ENCODE measurements around the gene ENAM.
"Not testable (repeated sequence)": the region's sequence is repeated elsewhere in the genome, so short reads cannot be mapped to it uniquely, and the experiment has no call there.

ENAM gene

DNA sequence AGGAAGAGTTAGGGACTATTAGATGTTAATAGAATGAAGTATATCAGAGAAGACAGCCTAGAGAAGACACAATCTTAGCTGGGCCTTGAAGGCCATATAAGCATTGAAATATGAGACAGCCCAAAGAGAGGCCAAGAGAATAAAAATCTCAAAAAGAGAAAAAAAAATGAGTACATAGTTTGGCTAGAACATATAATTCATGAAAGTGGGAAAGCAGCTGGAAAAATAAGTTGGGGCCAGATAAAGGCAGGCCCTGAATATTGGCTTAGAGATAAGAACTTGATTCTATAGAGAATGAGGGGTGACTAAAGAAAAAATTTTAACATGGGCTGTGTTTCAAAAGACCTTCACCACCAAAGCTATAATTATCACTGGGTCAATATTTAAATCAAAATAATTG, 52.4 kb downstream of the ENAM start:
- no peak for DNase-seq

- no peak for DNase-seq
Observed at GRCh38 chr4:70681704-70682103, 53.2 kb downstream of the ENAM start.

GRCh38 chr4:70682142-70682541, 53.6 kb downstream of the ENAM start:
- not testable (repeated sequence) for DNase-seq

DNA sequence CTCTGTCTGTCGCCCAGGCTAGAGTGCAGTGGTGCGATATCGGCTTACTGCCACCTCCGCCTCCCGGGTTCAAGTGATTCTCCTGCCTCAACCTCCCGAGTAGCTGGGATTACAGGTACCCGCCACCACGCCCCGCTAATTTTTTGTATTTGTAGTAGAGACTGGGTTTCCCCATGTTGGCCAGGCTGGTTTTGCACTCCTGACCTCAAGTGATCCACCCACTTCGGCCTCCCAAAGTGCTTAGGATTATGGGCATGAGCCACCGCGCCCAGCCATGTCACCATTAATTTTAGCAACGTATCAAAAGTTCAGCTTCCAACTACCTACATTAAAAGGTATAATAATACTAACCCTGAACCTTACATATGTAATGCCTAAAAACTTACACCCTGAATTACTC, 58.8 kb downstream of the ENAM start:
- no peak for DNase-seq

DNA sequence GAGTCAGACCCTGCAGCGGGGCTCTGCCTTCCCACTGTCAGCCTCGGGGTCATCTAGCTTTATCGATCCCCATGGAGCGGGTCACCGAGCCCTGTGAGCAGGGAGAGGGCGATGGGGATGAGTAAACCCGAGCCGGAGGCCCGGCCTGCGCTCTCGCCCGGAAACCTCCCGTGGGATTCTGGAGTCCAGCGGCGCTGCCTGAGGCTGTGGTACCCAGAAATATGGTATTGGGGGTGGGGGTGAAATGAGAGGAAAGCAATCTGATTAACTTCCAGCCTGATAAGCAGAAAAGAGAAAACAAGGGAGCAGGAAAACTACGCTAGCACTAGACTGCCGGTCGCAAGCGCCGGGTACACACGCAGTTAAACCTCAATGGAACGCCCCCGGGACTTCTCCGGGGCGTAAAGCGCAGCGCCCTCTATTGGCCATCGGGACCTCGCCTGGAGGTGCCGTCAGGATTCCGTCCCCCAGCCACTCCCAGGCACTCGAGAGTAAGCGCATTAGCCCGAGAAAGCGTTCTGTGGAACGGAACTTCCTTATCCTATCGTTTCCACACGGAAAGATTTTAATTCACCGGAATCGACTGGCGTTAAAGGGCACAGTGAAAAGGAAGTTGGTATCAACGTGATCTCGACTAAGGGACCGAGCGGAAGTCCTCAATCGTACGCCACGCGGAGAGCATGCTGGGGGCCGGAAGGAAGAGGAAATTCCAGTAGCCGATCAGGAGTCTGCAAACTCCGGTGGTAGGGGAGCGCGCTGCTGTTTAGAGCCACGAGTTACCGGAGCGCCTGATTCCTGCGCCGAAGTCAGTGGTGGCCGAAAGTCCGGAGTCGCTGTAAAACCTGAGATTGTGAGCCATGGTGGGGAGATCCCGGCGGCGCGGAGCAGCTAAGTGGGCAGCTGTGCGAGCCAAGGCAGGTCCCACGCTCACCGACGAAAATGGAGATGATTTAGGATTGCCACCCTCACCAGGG, 59.6 kb downstream of the ENAM start, which contains the start of gene UTP3:
Gene UTP3 (plus strand): TSS at position 712 of the 974 bp plus-strand sequence. CDS start 146 bp downstream, at position 858.
- DNase-seq: peak; percentile 98

DNA sequence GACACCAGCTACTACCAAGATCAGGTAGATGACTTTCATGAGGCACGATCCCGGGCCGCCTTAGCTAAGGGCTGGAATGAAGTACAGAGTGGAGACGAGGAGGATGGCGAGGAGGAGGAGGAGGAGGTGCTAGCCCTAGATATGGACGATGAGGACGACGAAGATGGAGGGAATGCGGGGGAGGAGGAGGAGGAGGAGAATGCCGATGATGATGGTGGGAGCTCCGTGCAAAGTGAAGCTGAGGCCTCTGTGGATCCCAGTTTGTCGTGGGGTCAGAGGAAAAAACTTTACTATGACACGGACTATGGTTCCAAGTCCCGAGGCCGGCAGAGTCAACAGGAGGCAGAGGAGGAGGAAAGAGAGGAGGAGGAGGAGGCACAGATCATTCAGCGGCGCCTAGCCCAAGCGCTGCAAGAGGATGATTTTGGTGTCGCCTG, 60.3 kb downstream of the ENAM start:
- DNase-seq: no peak

DNA sequence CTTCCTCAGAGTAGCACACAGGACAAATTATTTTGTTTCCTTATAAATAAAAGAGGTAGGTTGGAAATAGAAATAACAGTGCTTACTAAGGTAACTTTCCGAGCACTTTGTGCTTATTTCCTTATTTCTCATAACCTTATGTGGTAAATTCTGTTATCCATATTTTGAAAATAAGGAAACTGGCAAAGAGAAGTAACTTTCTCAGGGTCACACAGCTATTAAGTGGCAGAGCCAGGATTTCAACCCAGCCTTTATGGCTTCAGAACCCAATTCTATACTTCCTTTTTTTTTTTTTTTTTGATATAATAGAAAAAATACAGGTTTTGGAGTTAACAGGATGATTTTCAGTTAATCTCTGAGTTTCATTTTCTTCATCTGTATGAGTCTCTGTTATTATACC, 63.1 kb downstream of the ENAM start:
- peak; percentile 81 for DNase-seq

DNA sequence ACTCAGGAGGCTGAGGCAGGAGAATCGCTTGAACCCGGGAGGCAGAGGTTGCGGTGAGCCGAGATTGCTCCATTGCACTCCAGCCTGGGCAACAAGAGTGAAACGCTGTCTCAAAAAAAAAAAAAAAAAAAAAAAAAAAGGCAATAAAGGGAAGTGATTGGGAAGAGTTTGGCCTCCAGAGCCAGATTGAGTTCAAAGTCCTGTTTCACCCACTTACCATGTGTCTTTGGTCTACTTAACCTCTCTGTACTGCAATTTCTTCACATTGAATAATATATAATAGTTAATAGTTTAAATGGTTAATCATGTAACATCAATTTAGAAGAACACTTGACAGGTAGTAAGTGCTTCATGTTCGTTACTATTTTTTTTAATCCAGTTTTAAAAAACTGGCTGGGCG, 66.1 kb downstream of the ENAM start:
- not testable (repeated sequence) for DNase-seq
